Caco-2 (cell line): ENCODE measurements around the gene MRPL36. TPM values are rescaled to one million over a fixed set of nuclear protein-coding genes. Genes with fewer than 3 reads are reported as not detected.

Experiments used
- Bru-seq: library from RNA; stranded (reverse); fragments of 400-500 nt; gene quantifications from one replicate; lab custom pipeline; 2021; lab: Mats Ljungman, UMichigan
- BruChase-seq, 2 experiments: library from RNA; stranded (reverse); fragments of 400-500 nt; gene quantifications; one replicate each; lab custom pipeline; 2021; lab: Mats Ljungman, UMichigan
- BruUV-seq: library from RNA; stranded (reverse); fragments of 400-500 nt; replicated peaks from 2 replicates; lab custom pipeline; 2021; lab: Mats Ljungman, UMichigan
- CTCF ChIA-PET: fragments of 300-600 bp; sonication (Branson Sonifier 250); formaldehyde crosslinking; loops from one replicate; lab custom pipeline; 2022; ENCODE audit warnings: antibody characterized with exemption; lab: Charles Lee
- POLR2A ChIA-PET: fragments of 300-600 bp; sonication (Branson Sonifier 250); formaldehyde crosslinking; loops from one replicate; lab custom pipeline; 2022; ENCODE audit warnings: antibody characterized with exemption; lab: Charles Lee
- DNase-seq, 2 experiments: peaks; one replicate each; pipeline versions ENCODE4 v3.0.0 to v3.0.0-alpha.2; 2020 to 2022
- H3K27me3 ChIP-seq: replicated peaks from 2 replicates; pipeline ENCODE4 v1.6.0; 2011; ENCODE audit warnings: low read length; ENCODE audit not compliant: control insufficient read depth, insufficient read depth
- H3K36me3 ChIP-seq: 2 replicates; pipeline ENCODE4 v1.5.1; 2011; ENCODE audit warnings: low read length; ENCODE audit not compliant: control insufficient read depth, insufficient read depth
- H3K4me1 ChIP-seq: fragments of 250-450 bp; sonication (Bioruptor Pico); 2 replicates; pipeline ENCODE4 v1.5.1; 2020; ENCODE audit warnings: mild to moderate bottlenecking
- H3K4me3 ChIP-seq: 2 replicates; pipeline ENCODE4 v1.5.1; 2011; ENCODE audit warnings: low read depth, mild to moderate bottlenecking, control low read depth, low read length
- H3K9me3 ChIP-seq: fragments of 250-450 bp; sonication (Bioruptor Pico); 2 replicates; pipeline ENCODE4 v1.5.1; 2020; ENCODE audit warnings: mild to moderate bottlenecking, moderate library complexity
- H3K27ac Mint-ChIP-seq: one replicate; pipeline ENCODE4 v1.8.0; 2022; ENCODE audit warnings: mixed read lengths; ENCODE audit not compliant: unreplicated experiment
- H3K27me3 Mint-ChIP-seq: one replicate; pipeline ENCODE4 v1.8.0; 2022; ENCODE audit warnings: mixed read lengths; ENCODE audit not compliant: insufficient read depth, unreplicated experiment
- H3K36me3 Mint-ChIP-seq: one replicate; pipeline ENCODE4 v1.8.0; 2022; ENCODE audit warnings: mild to moderate bottlenecking, mixed read lengths; ENCODE audit not compliant: insufficient read depth, unreplicated experiment
- H3K4me1 Mint-ChIP-seq: one replicate; pipeline ENCODE4 v1.8.0; 2022; ENCODE audit warnings: low read depth, mixed read lengths; ENCODE audit not compliant: unreplicated experiment
- H3K4me3 Mint-ChIP-seq: one replicate; pipeline ENCODE4 v1.8.0; 2022; ENCODE audit warnings: mild to moderate bottlenecking, moderate library complexity, mixed read lengths; ENCODE audit not compliant: unreplicated experiment
- H3K9me3 Mint-ChIP-seq: one replicate; pipeline ENCODE4 v1.8.0; 2022; ENCODE audit warnings: mixed read lengths; ENCODE audit not compliant: unreplicated experiment
- CTCF ChIP-seq, 2 experiments: fragments of 200-600 bp in 1 of 2; IDR thresholded peaks; 1 replicate in 1 of 2; 2 replicates in 1 of 2; pipeline versions ENCODE4 v1.5.1 to v1.8.0; 2011 to 2022; ENCODE audit warnings: antibody characterized with exemption in 1 of 2, control low read depth in 1 of 2, inconsistent platforms in 1 of 2, low read depth in 1 of 2, low read length in 1 of 2, mild to moderate bottlenecking in 1 of 2, moderate library complexity in 1 of 2; ENCODE audit not compliant: insufficient read depth in 1 of 2, severe bottlenecking in 1 of 2, unreplicated experiment in 1 of 2
- intact Hi-C: fragments of 100-400 bp; cut with micrococcal nuclease; formaldehyde crosslinking; loops from one replicate; pipeline ENCODE4 v1.10.0; 2022; ENCODE audit not compliant: unreplicated experiment
- long read RNA-seq: library from polyadenylated mRNA; stranded (forward); transcript quantifications from one replicate; pipeline ENCODE4 v2.0.0, GENCODE V29; 2022
- total RNA-seq: library from RNA; stranded (reverse); gene quantifications from 2 replicates; pipeline ENCODE4 v1.2.3, GENCODE V29; 2022

MRPL36 gene
- total RNA-seq (65.9 and 68.4 TPM in 2 replicates), Bru-seq, nascent RNA (percentile 68 among the genes with signal in this experiment), BruChase-seq, experiment 1, labeled RNA remaining after a 2-hour chase (percentile 81 among the genes with signal in this experiment), BruChase-seq, experiment 2, labeled RNA remaining after a 6-hour chase (percentile 88 among the genes with signal in this experiment)
- long read RNA-seq, transcript MRPL36-202 (2 exons, 610 nt) = major isoform, 29 of 77 reads
- long read RNA-seq, transcript MRPL36-204 (2 exons, 686 nt) = minor isoform, 24 of 77 reads
- long read RNA-seq, partial matches to known transcripts = 14 of 77 reads
- long read RNA-seq, other reads (novel, unspliced or antisense) = 6 of 77 reads

DNA sequence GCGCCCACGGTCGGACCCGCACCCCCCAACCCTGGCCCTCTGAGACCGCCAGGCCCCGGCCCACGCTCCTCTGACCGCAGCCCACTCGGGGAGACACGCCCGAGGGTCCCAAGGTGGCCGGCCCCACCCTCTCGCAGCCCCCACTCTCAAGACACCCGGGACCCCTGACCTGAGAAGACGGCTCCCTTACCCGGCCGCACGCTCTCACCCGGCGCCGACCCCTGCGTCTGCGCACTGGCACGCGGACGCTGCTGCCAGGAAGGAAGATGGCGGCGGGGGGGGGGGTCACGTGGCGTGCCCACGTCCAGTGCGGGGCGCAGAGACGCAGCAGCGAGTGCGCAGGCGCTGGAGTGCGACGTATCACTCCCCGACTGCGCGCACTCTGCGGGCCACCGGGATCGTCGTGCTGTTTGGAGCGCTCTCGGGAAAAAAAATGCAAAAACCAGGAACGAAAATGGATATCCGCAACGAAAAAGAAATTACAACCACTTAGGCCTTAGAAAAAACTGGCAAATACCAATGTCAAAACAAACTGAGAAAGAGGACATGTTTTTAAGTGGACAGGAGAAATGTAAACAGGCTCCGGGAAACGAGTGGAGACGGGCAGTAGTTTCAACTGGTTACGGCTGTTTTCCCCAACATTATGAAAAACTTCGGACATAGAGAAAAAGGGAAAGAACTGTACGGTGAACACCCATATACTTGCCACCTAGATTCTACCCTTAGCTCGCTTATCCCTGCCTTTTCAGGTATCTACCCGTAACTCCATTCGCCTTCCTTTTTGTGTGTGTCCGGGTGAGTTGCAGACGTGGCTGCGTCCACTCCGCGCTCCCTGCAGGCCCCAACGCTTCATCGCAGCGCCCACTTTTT, at the start of gene MRPL36:
Gene MRPL36, minus strand, starts transcription at position 236 of the 870 bp plus-strand sequence. CDS start 902 bp downstream, outside the sequence.
- H3K9me3 ChIP-seq = no peaks in the 10 kb centered on the region

DNA sequence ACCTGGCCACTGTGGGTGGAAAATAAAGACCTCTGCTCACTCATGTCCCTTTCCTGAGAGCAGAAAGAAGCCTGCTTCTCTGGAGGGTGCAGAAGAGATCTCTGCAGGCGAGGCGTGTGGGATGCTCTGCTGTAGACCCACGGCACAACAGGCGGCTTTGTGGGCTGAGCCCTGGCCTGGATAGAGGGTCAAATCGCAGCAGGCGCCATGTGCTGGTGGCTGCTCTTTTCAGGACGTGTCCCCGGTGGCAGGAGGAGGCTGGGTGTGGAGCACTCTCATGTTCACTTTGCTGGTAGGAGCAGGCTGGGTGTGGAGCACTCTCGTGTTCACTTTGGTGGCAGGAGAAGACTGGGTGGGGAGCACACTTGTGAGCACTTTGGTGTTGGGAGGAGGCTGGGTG, 48.0 kb upstream of the MRPL36 start:
- H3K4me3 ChIP-seq = no peak overlapping the region
- intact Hi-C loops = no loop called here
- no peaks in the 10 kb centered on the region; the same call in 1 of the 2 replicates for H3K27me3 ChIP-seq
- no peaks in the 10 kb centered on the region for H3K9me3 Mint-ChIP-seq
- ChIA-PET CTCF (no interaction called here), POLR2A (no interaction called here)
- no peak for TF ChIP-seq CTCF (IDR thresholded peaks at IDR 0.05; ENCODE audit: insufficient read depth in 1 of 2, low read depth in 1 of 2, low read length in 1 of 2, severe bottlenecking in 1 of 2, unreplicated experiment in 1 of 2)
- peaks cover 5% of the 10 kb centered on the region; the same call in 1 of the 2 replicates for H3K9me3 ChIP-seq
- H3K4me3 Mint-ChIP-seq = no peak overlapping the region
- no peaks in the 10 kb centered on the region for H3K4me1 ChIP-seq
- no peak overlapping the region for H3K27ac Mint-ChIP-seq
- no TSS peak for BruUV-seq
- H3K36me3 Mint-ChIP-seq = no peaks in the 10 kb centered on the region
- H3K36me3 ChIP-seq = no peaks in the 10 kb centered on the region
- H3K4me1 Mint-ChIP-seq = no peaks in the 10 kb centered on the region
- peaks cover 4% of the 10 kb centered on the region for H3K27me3 Mint-ChIP-seq
- no peak for DNase-seq

More for the DNA sequence above, at the start of gene MRPL36:
- no peak for TF ChIP-seq CTCF (IDR thresholded peaks at IDR 0.05; ENCODE audit: insufficient read depth in 1 of 2, low read depth in 1 of 2, low read length in 1 of 2, severe bottlenecking in 1 of 2, unreplicated experiment in 1 of 2)
- Histone ChIP-seq H3K27me3 (no peaks in the 10 kb centered on the region), H3K36me3 (peaks cover 9% of the 10 kb centered on the region), H3K4me3 (peak within 1 kb of the TSS; percentile 99), H3K4me1 (no peaks in the 10 kb centered on the region)
- peaks cover 65% of the 10 kb centered on the region for H3K36me3 Mint-ChIP-seq
- intact Hi-C loops = no loop called here
- no peaks in the 10 kb centered on the region for H3K27me3 Mint-ChIP-seq
- H3K9me3 Mint-ChIP-seq = no peaks in the 10 kb centered on the region
- POLR2A ChIA-PET = no interaction called here
- H3K4me1 Mint-ChIP-seq = peaks cover 7% of the 10 kb centered on the region
- CTCF ChIA-PET = interaction anchor here (0.6 kb wide), 1 partner anchor 36 kb away, joined by 3 read pairs; no protein-coding TSS in a partner anchor
- no TSS peak for BruUV-seq
- DNase-seq = peak; percentile 91 to 92
- H3K27ac Mint-ChIP-seq = peak within 1 kb of the TSS; percentile 93
- peak within 1 kb of the TSS; percentile 96 for H3K4me3 Mint-ChIP-seq

- Mint-ChIP-seq H3K4me1 (no peaks in the 10 kb centered on the region), H3K36me3 (no peaks in the 10 kb centered on the region), H3K27me3 (peaks cover 4% of the 10 kb centered on the region), H3K9me3 (no peaks in the 10 kb centered on the region), H3K4me3 (no peak overlapping the region), H3K27ac (no peak overlapping the region)
- intact Hi-C loops = no loop called here
- H3K4me3 ChIP-seq = no peak overlapping the region
- DNase-seq = no peak
- no peak for TF ChIP-seq CTCF (IDR thresholded peaks at IDR 0.05; ENCODE audit: insufficient read depth in 1 of 2, low read depth in 1 of 2, low read length in 1 of 2, severe bottlenecking in 1 of 2, unreplicated experiment in 1 of 2)
- H3K4me1 ChIP-seq = no peaks in the 10 kb centered on the region
- POLR2A ChIA-PET = no interaction called here
- CTCF ChIA-PET = no interaction called here
- H3K27me3 ChIP-seq = no peaks in the 10 kb centered on the region; the same call in 1 of the 2 replicates
- H3K36me3 ChIP-seq = no peaks in the 10 kb centered on the region
- BruUV-seq = no TSS peak
- H3K9me3 ChIP-seq = peaks cover 5% of the 10 kb centered on the region; the same call in 1 of the 2 replicates
These were observed 47.4 kb upstream of the MRPL36 start for GRCh38 chr5:1847056-1847455.
